A549 treated with AZD2906 at 1 μM for 4 hours (cell line): ENCODE data around the gene TWNK. TPM values are rescaled to one million over a fixed set of nuclear protein-coding genes. Genes with fewer than 3 reads are reported as not detected.

Experiments used
- total RNA-seq: library from RNA; stranded (reverse); fragments of 200-300 nt; extraction: Qiagen RNA extraction; gene quantifications from 5 replicates; pipeline ENCODE4 v1.2.3, GENCODE V29; 2022

Gene TWNK
- 34.6 to 41.4 TPM (median 37.0 TPM) in 5 replicates for total RNA-seq

GRCh38 chr10:100986952-100987684 is at the start of gene TWNK, which contains the start of gene MRPL43:
TSS of gene TWNK (plus strand) at chr10:100987543. CDS start at chr10:100988211, 668 bp downstream.
TSS of gene MRPL43 (minus strand) at chr10:100987497. CDS start at chr10:100987443, 54 bp downstream.

GRCh38 chr10:100969187-100970075 is 17.9 kb upstream of the TWNK start, which contains the start of gene SEMA4G:
TSS of gene SEMA4G (plus strand) at chr10:100969504. CDS start at chr10:100972913, 3,409 bp downstream.

GRCh38 chr10:100999742-101000126 is 12.4 kb downstream of the TWNK start, which contains the start of gene LZTS2:
TSS of gene LZTS2 (plus strand) at chr10:100999808. CDS start at chr10:101002539, 2,731 bp downstream.

GRCh38 chr10:101031128-101031795 is 43.9 kb downstream of the TWNK start, which contains the start of the genes PDZD7 and SFXN3:
TSS of gene PDZD7 (minus strand) at chr10:101031129. CDS start at chr10:101030219, 910 bp downstream.
TSS of gene SFXN3 (plus strand) at chr10:101031234. CDS start at chr10:101034695, 3,461 bp downstream.

Other genes with a start within 250 kb of the TWNK start
- gene PAX2, start 242.0 kb upstream of the TWNK start, total RNA-seq: 0.19 to 0.26 TPM (median 0.22 TPM) in 5 replicates
- gene SLF2, start 74.6 kb upstream of the TWNK start, total RNA-seq: 8.2 to 9.1 TPM (median 8.9 TPM) in 5 replicates
- 6.5 to 8.0 TPM (median 7.4 TPM) in 5 replicates for gene SEMA4G, start 18.0 kb upstream of the TWNK start, total RNA-seq
- gene MRPL43, start within 50 bp of the TWNK start, total RNA-seq: 72.7 to 102 TPM (median 95.3 TPM) in 5 replicates
- 28.7 to 41.3 TPM (median 39.6 TPM) in 5 replicates for gene LZTS2, start 12.3 kb downstream of the TWNK start, total RNA-seq
- gene PDZD7, start 43.6 kb downstream of the TWNK start, total RNA-seq: 0.64 to 1.5 TPM (median 1.1 TPM) in 5 replicates
- 41.6 to 48.3 TPM (median 45.5 TPM) in 5 replicates for gene SFXN3, start 43.7 kb downstream of the TWNK start, total RNA-seq
- 2.0 to 3.4 TPM (median 3.1 TPM) in 5 replicates for gene KAZALD1, start 74.4 kb downstream of the TWNK start, total RNA-seq
- gene TLX1, start 143.8 kb downstream of the TWNK start, total RNA-seq: not detected in 5 replicates
- gene LBX1, start 241.9 kb downstream of the TWNK start, total RNA-seq: not detected in 5 replicates